IgD-negative memory B cell (primary cell): Measurements from ENCODE around the gene IFITM10. TPM values are rescaled to one million over a fixed set of nuclear protein-coding genes. Genes with fewer than 3 reads are reported as not detected.

Experiments
- H3K27ac Mint-ChIP-seq, 3 donors: one replicate each; pipeline ENCODE4 v1.8.0; 2020 to 2022; ENCODE audit warnings: mild to moderate bottlenecking in 3 of 3, mixed read lengths in 3 of 3, moderate library complexity in 1 of 3
- H3K27me3 Mint-ChIP-seq: one replicate; pipeline ENCODE4 v1.8.0; 2021; ENCODE audit warnings: mixed read lengths
- H3K36me3 Mint-ChIP-seq: one replicate; pipeline ENCODE4 v1.8.0; 2020; ENCODE audit warnings: mild to moderate bottlenecking, mixed read lengths
- H3K4me1 Mint-ChIP-seq, 3 donors: one replicate each; pipeline ENCODE4 v1.8.0; 2020 to 2022; ENCODE audit warnings: mixed read lengths in 3 of 3, mild to moderate bottlenecking in 1 of 3
- H3K4me3 Mint-ChIP-seq, 4 donors: one replicate each; pipeline ENCODE4 v1.8.0; 2020 to 2022; ENCODE audit warnings: mild to moderate bottlenecking in 4 of 4, mixed read lengths in 4 of 4, moderate library complexity in 3 of 4
- H3K9me3 Mint-ChIP-seq, 3 donors: one replicate each; pipeline ENCODE4 v1.8.0; 2020 to 2021; ENCODE audit warnings: mixed read lengths in 3 of 3, mild to moderate bottlenecking in 1 of 3
- polyA plus RNA-seq: library from polyadenylated mRNA; unstranded; fragments of 300-500 nt; fragmentation: Illumina TruSeq; gene quantifications from one replicate; pipeline ENCODE4 v1.2.3, GENCODE V29; 2021

Gene IFITM10
- polyA plus RNA-seq, 1 donor from 2014 or later = 0.06 TPM

DNA sequence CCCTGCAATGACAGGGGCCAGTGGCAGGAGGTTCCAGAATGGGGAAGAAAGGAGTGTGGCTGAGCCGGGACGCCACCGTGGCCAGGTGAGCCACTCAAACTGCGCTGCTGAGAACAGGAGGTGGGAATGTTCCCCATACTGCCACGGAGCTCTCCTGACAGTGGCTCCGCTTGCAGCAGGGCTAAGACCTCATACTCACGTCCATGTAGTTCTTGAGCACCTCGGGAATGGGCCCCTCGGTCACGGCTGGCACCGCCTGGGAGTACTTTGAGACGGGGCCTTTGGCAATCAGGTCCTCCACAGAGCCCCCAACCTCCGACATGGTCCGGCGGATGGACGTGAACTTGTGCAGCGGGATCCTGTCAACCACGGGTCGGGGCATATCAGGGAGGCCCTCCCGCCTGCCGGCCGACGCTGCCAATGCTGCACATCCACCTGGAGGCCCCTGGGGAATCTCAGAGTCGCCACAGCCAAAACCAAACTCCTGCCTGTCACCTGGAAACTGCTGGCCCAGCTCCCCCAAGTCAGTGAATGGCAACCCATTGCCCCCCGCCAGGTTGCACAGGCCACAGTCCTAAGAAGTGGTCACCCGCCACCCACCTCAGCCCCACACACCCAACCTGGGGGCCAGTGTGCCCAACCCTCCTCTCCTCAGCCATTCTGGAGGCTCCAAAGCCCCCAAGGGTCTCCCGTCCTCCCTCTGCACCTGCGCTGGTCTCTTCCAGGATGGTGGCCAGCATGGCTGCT lies 10.9 kb upstream of the IFITM10 start:
- Mint-ChIP-seq H3K4me1 (peaks cover 0 to 9% (median 6%) of the 10 kb centered on the region in 3 donors), H3K4me3 (peak overlapping the region in 3 of 4 donors; percentile 52 to 72 (median 57)), H3K27ac (peak overlapping the region in 2 of 3 donors; percentile 53 to 71), H3K27me3 (no peaks in the 10 kb centered on the region), H3K36me3 (peaks cover 2% of the 10 kb centered on the region), H3K9me3 (no peaks in the 10 kb centered on the region)

DNA sequence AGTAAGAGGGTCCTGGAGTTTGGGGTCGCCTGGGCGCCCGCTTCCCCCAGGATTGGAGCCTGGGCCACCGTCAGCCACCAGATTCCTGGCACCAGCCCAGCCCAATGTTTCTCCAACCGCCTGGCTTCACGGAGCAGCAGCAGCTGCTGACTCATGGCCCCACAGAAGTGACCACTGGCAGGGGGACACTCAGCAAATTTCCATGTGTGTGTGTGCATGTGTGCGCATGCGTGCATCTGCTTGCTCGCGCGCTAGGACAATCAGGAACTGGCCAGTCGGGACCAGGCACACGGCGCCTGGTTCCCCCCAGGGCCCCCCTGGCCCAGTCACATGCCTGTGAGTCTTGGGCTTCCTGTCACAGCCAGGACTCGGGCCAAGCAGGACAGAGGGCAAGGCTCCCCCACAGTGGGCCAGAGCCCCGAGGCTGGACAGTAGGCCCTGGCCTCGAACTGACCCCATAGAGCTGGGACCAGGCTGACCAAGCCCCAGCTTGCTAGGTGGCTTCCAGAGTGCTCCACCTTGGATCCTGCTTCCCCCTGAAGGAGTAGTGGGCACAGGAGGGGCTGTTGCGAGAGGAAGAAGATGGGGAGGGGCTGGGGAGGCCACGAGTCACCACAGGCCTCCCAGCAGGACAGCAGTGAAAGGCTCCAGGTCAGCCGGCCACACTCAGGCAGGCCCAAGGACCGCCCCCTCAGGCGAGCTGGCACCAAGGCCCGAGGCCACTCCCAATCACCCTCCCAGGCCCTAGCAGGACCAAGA lies 10.1 kb upstream of the IFITM10 start:
- Mint-ChIP-seq H3K36me3 (peaks cover 2% of the 10 kb centered on the region), H3K27me3 (no peaks in the 10 kb centered on the region), H3K27ac (no peak overlapping the region), H3K4me1 (peaks cover 0 to 13% (median 6%) of the 10 kb centered on the region in 3 donors), H3K4me3 (peak overlapping the region in 2 of 4 donors; percentile 52 to 57), H3K9me3 (no peaks in the 10 kb centered on the region)

DNA sequence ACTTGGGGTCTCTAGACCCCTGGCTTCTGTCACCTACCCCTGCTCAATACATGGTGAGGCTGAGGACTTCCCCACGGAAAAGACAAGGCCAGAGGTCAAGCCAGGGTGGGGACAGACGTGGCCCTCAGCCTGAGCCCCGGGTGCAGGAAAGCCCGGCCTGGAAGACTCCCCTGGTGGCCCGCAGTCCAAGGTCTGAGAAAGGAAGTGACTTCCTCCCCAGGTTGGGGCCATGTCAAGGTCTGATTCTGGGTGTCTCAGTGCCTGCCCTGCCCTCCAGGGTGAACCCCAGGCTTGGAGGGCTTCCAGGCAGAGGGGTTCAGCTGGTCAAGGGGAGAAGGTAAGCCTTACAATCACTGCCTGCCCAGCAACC lies 9.4 kb upstream of the IFITM10 start:
- Mint-ChIP-seq H3K4me3 (peak overlapping the region in 1 of 4 donors; percentile 52), H3K36me3 (peaks cover 4% of the 10 kb centered on the region), H3K4me1 (peaks cover 0 to 13% (median 6%) of the 10 kb centered on the region in 3 donors), H3K27me3 (no peaks in the 10 kb centered on the region), H3K27ac (no peak overlapping the region), H3K9me3 (no peaks in the 10 kb centered on the region)

DNA sequence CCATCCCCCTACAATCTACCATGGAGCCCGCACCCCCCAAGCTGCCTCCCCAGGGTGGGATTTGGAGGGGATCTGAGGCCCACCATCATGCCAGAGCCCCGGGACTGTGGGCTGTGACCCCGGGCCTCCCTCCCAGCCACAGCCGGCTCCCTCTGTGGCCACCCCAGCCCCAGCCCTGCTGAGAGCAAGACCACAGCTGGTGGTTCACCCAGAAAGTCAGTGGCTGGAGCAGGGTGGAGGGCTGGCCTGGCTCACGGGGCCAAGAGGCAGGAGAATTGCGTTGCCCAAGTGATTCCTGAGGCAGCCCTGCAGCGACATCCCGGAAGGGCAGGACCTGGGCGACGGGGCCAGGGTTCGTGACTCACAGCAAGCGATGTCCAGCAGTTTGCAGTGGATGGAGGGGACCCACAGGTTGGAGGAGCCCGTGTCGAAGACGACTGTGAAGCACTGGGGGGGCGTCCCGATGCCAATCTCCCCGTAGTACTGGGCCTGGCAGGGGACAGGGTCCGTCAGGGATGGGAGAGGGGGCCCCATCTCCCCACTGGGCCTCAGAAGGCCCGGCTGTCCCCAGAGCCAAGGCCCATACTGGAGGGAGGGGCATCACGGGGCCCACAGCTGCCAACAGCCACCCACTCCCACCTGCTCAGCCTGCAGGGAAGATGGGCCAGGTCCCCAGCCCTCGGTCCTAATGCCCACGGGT lies 8.9 kb upstream of the IFITM10 start:
- Mint-ChIP-seq H3K9me3 (no peaks in the 10 kb centered on the region), H3K4me1 (peaks cover 0 to 11% (median 5%) of the 10 kb centered on the region in 3 donors), H3K36me3 (peaks cover 4% of the 10 kb centered on the region), H3K4me3 (peak overlapping the region in 1 of 4 donors; percentile 45), H3K27me3 (no peaks in the 10 kb centered on the region), H3K27ac (no peak overlapping the region)

DNA sequence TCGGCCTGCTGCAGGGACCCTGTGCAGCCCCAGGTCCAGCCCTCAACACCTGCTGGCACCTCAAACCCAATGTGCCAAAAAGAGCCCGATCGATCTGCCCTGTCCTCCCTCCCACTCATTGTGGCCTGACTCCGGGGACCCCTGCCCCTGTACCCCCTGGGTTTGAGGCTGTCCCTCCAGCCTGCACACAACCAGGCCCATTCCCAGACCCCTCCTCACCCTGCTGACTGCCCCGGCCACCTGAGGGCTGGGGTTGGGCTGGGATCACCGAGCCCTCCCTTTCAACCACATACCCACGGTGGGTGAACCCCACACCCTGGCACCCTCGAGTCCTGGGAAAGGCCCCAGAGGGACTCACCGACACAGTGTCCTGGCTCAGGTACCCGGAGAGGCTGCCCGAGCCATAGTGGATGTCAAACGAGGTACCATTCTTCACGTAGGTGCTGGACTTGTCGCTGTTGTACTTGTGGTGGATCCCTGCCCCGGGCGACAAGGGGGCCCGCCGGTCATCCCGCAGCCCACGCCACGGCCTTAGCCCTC lies 8.3 kb upstream of the IFITM10 start:
- no peaks in the 10 kb centered on the region for H3K27me3 Mint-ChIP-seq
- H3K9me3 Mint-ChIP-seq = no peaks in the 10 kb centered on the region
- H3K36me3 Mint-ChIP-seq = peaks cover 4% of the 10 kb centered on the region
- H3K4me3 Mint-ChIP-seq = peak overlapping the region in 1 of 4 donors; percentile 84
- peak overlapping the region in 1 of 3 donors; percentile 35 for H3K27ac Mint-ChIP-seq
- H3K4me1 Mint-ChIP-seq = peaks cover 0 to 11% (median 4%) of the 10 kb centered on the region in 3 donors

DNA sequence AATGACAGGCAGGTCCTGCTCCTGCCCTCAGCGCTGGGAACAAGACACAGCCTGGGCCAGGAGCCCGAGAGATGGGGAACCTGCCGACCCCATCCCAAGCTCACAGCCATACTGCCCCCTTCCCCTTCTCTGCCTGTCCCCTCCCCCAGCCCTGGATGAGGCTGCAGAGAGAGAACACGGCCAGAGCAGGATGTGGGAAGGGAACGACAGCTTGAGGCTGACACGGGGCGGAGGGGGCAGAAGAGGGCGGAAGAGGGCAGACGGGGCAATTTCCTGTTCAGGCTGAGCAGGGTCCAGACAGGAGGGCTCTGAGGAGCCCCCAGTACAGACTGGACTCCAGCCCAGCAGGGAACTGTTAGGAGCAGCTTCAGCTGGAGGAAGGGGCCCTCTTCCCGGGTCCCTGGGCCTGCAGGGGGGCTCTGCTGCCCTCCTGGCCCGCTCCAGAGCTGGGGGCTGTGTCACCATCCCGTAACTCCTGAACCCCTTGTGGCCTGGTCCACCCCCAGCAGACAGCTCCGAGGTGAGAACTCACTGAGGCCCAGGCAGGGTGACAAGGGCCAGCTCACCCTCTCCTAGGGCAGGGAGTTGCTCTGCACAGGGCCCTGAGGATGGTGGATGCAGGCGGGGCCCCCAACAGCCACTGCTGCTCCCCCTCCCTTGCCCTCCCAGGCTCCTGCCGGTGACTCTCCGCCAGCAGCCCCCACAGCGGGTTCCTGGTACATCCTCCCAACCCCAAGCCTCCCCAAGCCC lies 7.6 kb upstream of the IFITM10 start:
- Mint-ChIP-seq H3K9me3 (no peaks in the 10 kb centered on the region), H3K4me1 (peaks cover 0 to 11% (median 4%) of the 10 kb centered on the region in 3 donors), H3K27ac (peak overlapping the region in 2 of 3 donors; percentile 35 to 76), H3K4me3 (peak overlapping the region in 1 of 4 donors; percentile 27), H3K36me3 (peaks cover 4% of the 10 kb centered on the region), H3K27me3 (no peaks in the 10 kb centered on the region)

DNA sequence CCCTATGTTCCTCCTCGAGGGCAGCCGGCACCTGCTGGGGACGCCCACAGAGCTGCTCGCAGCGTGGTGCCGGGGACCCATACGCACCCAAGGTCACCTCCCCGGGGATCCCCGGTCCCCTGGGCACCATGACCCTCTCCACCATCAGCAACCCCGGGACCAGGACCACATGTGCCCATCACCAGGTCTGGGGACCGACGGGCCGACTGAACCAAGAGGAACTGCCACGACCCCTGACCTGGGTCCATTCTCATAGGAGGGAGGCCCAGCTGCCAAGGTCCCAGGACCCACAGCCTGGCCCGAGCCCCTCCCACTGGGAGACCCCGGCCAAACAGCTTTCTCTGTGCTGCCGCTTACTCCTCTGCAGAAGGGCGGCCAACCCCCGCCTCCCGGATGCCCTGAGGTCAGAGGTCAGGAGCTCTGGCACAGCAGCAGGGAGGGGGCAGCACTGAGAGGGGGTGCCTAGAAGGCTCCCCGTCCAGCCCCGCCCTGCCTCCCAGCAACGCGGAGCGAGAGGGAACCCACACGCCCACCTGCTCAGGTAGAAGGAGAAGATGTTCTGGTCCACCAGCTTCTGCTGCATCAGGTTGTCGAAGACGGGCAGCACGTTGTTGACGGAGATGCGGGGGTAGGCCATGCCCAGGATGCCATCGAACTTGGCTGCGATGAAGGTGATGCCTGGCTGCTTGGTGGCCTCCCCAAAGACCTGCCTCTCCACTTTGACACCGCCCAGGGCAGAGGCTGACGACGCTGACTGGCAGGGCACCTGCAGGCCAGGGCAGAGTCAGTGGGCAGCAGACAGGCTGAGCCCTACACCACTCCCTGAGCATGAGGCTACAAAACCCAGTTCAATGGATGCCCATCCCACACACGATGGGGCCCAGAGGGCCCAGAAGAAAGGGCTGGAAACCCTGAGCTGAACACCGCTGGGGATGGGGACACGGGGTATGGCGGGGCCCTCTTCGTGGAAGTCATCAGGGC lies 6.7 kb upstream of the IFITM10 start:
- peaks cover 4% of the 10 kb centered on the region for H3K36me3 Mint-ChIP-seq
- peaks cover 0 to 6% (median 0%) of the 10 kb centered on the region in 3 donors for H3K4me1 Mint-ChIP-seq
- H3K27me3 Mint-ChIP-seq = no peaks in the 10 kb centered on the region
- H3K4me3 Mint-ChIP-seq = peak overlapping the region in 2 of 4 donors; percentile 35 to 57
- peak overlapping the region in 1 of 3 donors; percentile 90 for H3K27ac Mint-ChIP-seq
- H3K9me3 Mint-ChIP-seq = no peaks in the 10 kb centered on the region

DNA sequence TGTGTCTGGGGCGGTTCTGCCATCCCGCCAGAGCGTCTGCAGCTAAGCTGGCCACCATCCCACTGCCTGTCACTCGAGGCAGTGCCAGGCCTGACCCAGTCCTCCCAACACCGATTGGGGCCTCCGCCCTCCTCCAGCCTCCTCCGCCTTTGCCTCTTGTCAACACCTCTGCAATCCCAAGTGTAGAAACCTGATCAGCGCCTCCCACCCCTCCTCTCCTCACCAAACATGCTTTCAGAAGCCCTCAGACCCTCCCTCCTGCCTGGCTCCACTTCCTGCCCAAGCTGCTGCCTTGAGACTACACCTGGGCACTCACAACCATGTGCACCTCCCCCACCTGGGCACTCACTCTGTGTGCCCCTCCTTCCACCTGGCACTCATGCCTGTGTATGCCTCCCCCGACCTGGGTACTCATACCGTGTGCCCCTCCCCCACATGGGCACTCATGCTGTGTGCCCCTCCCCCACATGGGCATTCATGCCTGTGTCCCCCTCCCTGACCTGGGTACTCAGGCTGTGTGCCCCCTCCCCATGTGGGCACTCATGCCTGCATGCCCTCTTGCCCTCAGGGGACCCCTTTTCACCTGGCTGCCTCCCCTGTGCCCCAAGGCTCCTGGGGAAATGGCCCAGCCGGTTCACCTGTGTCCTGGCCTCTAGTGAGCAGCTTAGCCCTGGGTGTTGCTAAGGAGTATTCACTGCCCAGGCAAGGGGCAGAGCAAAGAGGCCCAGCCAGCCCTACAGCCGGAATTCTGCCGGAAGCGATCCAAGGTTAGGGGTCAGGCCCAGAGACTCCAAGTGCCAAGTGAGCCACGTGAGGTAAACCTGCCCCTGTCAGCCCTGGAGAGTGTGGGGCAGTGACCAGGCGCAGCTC lies 5.5 kb upstream of the IFITM10 start:
- Mint-ChIP-seq H3K4me1 (peaks cover 0 to 3% (median 0%) of the 10 kb centered on the region in 3 donors), H3K9me3 (no peaks in the 10 kb centered on the region), H3K4me3 (peak overlapping the region in 1 of 4 donors; percentile 87), H3K36me3 (peaks cover 4% of the 10 kb centered on the region), H3K27ac (no peak overlapping the region), H3K27me3 (no peaks in the 10 kb centered on the region)

DNA sequence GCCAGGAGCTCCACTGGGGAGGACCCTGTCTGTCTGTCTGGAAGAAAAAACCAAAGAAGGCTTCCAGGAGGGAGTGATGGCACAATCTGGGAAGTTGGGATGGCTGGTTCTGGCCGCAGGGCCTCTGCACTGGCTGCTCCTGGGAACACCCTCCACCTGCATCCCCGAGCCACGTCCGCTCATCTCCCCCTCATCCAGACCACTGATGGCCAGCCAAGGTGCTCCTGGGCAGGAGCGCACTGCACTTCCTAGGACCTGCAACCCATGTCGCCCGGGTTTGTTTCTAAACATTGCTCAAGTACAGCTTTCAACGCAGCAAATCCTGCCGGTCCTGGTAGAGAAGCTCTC lies 4.9 kb upstream of the IFITM10 start:
- H3K27ac Mint-ChIP-seq = no peak overlapping the region
- peaks cover 0 to 3% (median 0%) of the 10 kb centered on the region in 3 donors for H3K4me1 Mint-ChIP-seq
- H3K9me3 Mint-ChIP-seq = no peaks in the 10 kb centered on the region
- H3K4me3 Mint-ChIP-seq = peak overlapping the region in 1 of 4 donors; percentile 87
- peaks cover 3% of the 10 kb centered on the region for H3K27me3 Mint-ChIP-seq
- H3K36me3 Mint-ChIP-seq = peaks cover 4% of the 10 kb centered on the region

DNA sequence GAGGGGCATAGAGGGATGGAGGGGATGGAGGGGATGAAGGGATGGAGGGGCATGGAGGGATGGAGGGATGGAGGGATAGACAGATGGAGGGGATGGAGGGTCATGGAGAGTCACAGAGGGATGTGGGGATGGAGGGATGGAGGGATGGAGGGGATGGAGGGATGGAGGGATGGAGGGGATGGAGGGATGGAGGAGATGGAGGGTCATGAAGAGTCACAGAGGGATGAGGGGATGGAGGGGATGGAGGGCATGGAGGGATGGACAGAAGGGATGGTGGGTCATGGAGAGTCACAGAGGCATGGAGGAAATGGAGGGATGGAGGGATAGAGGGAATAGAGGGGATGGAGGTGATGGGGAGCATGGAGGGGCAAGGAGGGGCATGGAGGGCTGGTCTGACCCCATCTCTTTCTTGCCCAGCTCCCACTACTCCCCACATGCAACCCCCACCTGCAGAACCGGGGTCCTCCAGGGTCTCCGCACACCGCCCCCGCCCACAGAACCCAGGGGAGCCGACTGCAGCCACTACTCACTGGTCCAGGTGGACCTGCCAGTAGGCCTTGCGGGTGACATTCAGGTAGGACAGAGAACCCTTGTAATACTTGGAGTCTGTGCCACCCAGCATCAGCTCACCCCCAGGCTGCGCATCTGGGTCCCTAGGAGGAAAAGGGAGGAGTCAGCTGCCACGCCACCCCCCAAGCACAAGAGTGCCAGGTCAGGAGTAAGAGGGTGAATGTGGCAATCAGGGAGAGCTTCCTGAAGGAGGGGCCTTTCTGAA lies 4.2 kb upstream of the IFITM10 start:
- H3K4me1 Mint-ChIP-seq = peaks cover 0 to 9% (median 0%) of the 10 kb centered on the region in 3 donors
- peaks cover 11% of the 10 kb centered on the region for H3K27me3 Mint-ChIP-seq
- H3K9me3 Mint-ChIP-seq = no peaks in the 10 kb centered on the region
- H3K36me3 Mint-ChIP-seq = peaks cover 5% of the 10 kb centered on the region
- H3K4me3 Mint-ChIP-seq = peak overlapping the region in 1 of 4 donors; percentile 17
- H3K27ac Mint-ChIP-seq = no peak overlapping the region

DNA sequence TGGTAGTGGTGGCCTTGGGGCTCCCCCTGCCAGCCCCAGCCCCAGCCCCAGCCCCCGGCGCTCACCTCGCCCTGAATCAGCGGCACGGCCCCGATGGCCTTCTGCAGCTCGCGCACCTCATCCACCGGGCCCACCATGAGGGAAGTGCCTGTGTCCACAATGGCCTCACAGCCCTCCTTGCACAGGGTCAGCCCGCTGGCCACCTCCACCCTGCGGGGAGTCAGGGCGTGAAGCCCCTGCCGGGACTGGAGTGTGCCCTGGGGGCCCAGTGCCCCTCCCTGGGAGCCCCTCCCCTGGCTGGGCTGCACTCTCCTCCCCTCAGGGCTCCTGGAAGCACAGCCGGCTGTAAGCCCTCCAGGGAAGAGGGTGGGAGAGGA lies 3.5 kb upstream of the IFITM10 start:
- Mint-ChIP-seq H3K36me3 (peaks cover 5% of the 10 kb centered on the region), H3K27me3 (peaks cover 13% of the 10 kb centered on the region), H3K4me3 (no peak overlapping the region), H3K27ac (no peak overlapping the region), H3K9me3 (no peaks in the 10 kb centered on the region), H3K4me1 (peaks cover 0 to 10% (median 0%) of the 10 kb centered on the region in 3 donors)
